SU-DHL-6 (cell line): Measurements from ENCODE around the gene TUBB3.

Experiments used
- H2AFZ ChIP-seq: fragments of 200-600 bp; sonication (generic); 2 replicates; pipeline ENCODE4 v1.6.1; 2014; ENCODE audit warnings: low read depth, mild to moderate bottlenecking, moderate library complexity, mixed read lengths, antibody characterized with exemption, low read length; ENCODE audit not compliant: severe bottlenecking
- H3F3A ChIP-seq: fragments of 200-600 bp; shearing (Covaris generic); 2 replicates; pipeline ENCODE4 v1.6.0; 2016; ENCODE audit warnings: antibody characterized with exemption, mild to moderate bottlenecking; ENCODE audit not compliant: insufficient read depth
- H3K27ac ChIP-seq: fragments of 200-600 bp; sonication (generic); 2 replicates; pipeline ENCODE4 v1.5.1; 2016; ENCODE audit warnings: low read depth, mild to moderate bottlenecking, low read length, moderate library complexity, mixed read lengths
- H3K27me3 ChIP-seq: fragments of 200-600 bp; sonication (generic), shearing (Covaris generic); 2 replicates; pipeline ENCODE4 v1.6.0; 2014; ENCODE audit warnings: mild to moderate bottlenecking, low read length
- H3K36me3 ChIP-seq: fragments of 200-600 bp; sonication (generic); 2 replicates; pipeline ENCODE4 v1.6.1; 2014; ENCODE audit warnings: mild to moderate bottlenecking, low read length, mixed read lengths
- H3K4me2 ChIP-seq: fragments of 300-600, 200-600 bp; shearing (Covaris generic), sonication (generic); 2 replicates; pipeline ENCODE4 v1.6.0; 2014; ENCODE audit warnings: low read length, low read depth, mild to moderate bottlenecking; ENCODE audit not compliant: poor library complexity, severe bottlenecking
- H3K4me3 ChIP-seq: fragments of 200-600 bp; sonication (generic); 2 replicates; pipeline ENCODE4 v1.5.1; 2014; ENCODE audit warnings: antibody characterized with exemption, low read length, mild to moderate bottlenecking, mixed read lengths; ENCODE audit not compliant: insufficient read depth, poor library complexity, severe bottlenecking
- H3K79me2 ChIP-seq: fragments of 200-600 bp; sonication (generic); 2 replicates; pipeline ENCODE4 v1.6.1; 2014; ENCODE audit warnings: mild to moderate bottlenecking, low read length, moderate library complexity; ENCODE audit not compliant: insufficient read depth
- H3K9ac ChIP-seq: fragments of 200-600 bp; sonication (generic); 2 replicates; pipeline ENCODE4 v1.7.0; 2014; ENCODE audit warnings: mild to moderate bottlenecking, low read length
- H3K9me2 ChIP-seq: fragments of 200-600 bp; sonication (generic); replicated peaks from 2 replicates; pipeline ENCODE4 v1.6.1; 2014; ENCODE audit warnings: low read length; ENCODE audit not compliant: insufficient read depth
- H3K9me3 ChIP-seq: fragments of 200-600 bp; sonication (generic); 2 replicates; pipeline ENCODE4 v1.6.1; 2014; ENCODE audit warnings: low read length, mixed read lengths; ENCODE audit not compliant: insufficient read depth
- H4K20me1 ChIP-seq: fragments of 200-600 bp; sonication (generic); 2 replicates; pipeline ENCODE4 v1.6.1; 2014; ENCODE audit warnings: low read depth, mild to moderate bottlenecking, antibody characterized with exemption, low read length, moderate library complexity, mixed read lengths
- EZH2phosphoT487 ChIP-seq: fragments of 200-600 bp; sonication (generic), shearing (Covaris generic); conservative IDR thresholded peaks from 2 replicates; pipeline ENCODE4 v1.6.1; 2018; ENCODE audit warnings: mild to moderate bottlenecking, antibody characterized with exemption, low read length, moderate library complexity, mixed read lengths
- TF ChIP-seq, protein P1 (sequence below): fragments of 200-600 bp; sonication (generic); IDR thresholded peaks from one replicate; pipeline ENCODE4 v1.5.1; 2017; ENCODE audit warnings: antibody characterized with exemption, mild to moderate bottlenecking, low read length, moderate library complexity; ENCODE audit not compliant: insufficient read depth, poor library complexity, severe bottlenecking

TUBB3 gene

DNA sequence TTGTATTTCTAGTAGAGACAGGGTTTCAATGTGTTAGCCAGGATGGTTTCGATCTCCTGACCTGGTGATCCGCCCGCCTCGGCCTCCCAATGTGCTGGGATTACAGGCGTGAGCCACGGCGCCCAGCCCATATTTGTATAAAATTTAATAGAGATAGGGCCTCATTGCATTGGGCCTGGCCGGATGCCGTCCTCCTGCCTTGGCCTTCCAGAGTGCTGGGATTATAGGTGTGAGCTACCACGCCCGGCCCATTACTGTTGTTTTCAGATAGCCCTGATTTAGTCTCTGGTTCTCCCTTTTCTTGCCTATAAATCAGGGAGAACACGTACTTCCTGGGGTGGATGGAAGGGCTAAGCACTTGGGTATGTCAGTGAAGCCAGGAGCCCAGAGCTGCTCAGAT, 28.9 kb downstream of the TUBB3 start:
- Histone ChIP-seq H3K9me3 (peaks cover 7% of the 10 kb centered on the region; the same call in 1 of the 2 replicates), H3K27me3 (no peaks in the 10 kb centered on the region; the same call in 1 of the 2 replicates), H3K9me2 (no peaks in the 10 kb centered on the region), H3K27ac (peak overlapping the region; percentile 86), H3K36me3 (no peaks in the 10 kb centered on the region), H3K79me2 (peaks cover 5% of the 10 kb centered on the region; the same call in 1 of the 2 replicates), H3K4me3 (no peak overlapping the region), H3K9ac (peak overlapping the region; percentile 36; the same call in 1 of the 2 replicates), H4K20me1 (no peaks in the 10 kb centered on the region), H3K4me2 (peak overlapping the region; percentile 46), H3F3A (peaks cover 35% of the 10 kb centered on the region), H2AFZ (no peak overlapping the region)
- TF ChIP-seq, protein P1, sequence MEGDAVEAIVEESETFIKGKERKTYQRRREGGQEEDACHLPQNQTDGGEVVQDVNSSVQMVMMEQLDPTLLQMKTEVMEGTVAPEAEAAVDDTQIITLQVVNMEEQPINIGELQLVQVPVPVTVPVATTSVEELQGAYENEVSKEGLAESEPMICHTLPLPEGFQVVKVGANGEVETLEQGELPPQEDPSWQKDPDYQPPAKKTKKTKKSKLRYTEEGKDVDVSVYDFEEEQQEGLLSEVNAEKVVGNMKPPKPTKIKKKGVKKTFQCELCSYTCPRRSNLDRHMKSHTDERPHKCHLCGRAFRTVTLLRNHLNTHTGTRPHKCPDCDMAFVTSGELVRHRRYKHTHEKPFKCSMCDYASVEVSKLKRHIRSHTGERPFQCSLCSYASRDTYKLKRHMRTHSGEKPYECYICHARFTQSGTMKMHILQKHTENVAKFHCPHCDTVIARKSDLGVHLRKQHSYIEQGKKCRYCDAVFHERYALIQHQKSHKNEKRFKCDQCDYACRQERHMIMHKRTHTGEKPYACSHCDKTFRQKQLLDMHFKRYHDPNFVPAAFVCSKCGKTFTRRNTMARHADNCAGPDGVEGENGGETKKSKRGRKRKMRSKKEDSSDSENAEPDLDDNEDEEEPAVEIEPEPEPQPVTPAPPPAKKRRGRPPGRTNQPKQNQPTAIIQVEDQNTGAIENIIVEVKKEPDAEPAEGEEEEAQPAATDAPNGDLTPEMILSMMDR = no peak
- TF ChIP-seq EZH2phosphoT487 = no peak

DNA sequence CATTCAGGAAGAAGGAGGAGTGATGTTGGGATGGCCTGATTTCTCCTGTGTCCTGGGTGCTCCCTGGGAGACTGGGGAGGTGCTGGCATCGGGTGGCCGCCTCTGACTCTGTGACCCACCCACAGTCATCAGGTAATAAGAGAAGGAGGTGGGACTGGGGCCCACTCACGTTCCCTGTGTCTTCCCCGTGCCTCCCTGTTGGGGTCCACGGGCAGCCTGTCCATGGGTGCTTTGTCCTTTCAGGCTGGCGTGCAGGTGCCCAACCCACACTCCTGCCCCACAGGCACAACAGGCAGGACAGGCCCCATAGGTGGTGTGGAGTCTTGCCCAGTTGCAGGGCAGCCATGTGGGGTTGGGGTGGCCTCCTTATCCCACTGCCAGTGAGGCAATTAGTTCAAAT, 29.4 kb downstream of the TUBB3 start:
- H4K20me1 ChIP-seq = no peaks in the 10 kb centered on the region
- peak overlapping the region; percentile 36; the same call in 1 of the 2 replicates for H3K9ac ChIP-seq
- TF ChIP-seq, protein P1 = no peak
- TF ChIP-seq EZH2phosphoT487 = no peak
- peaks cover 2% of the 10 kb centered on the region; the same call in 1 of the 2 replicates for H3K9me3 ChIP-seq
- H3K27ac ChIP-seq = peak overlapping the region; percentile 86
- H3K4me3 ChIP-seq = no peak overlapping the region
- no peak overlapping the region for H2AFZ ChIP-seq
- H3K36me3 ChIP-seq = no peaks in the 10 kb centered on the region
- peaks cover 5% of the 10 kb centered on the region; the same call in 1 of the 2 replicates for H3K79me2 ChIP-seq
- no peaks in the 10 kb centered on the region; the same call in 1 of the 2 replicates for H3K27me3 ChIP-seq
- no peaks in the 10 kb centered on the region for H3K9me2 ChIP-seq
- peaks cover 35% of the 10 kb centered on the region for H3F3A ChIP-seq
- H3K4me2 ChIP-seq = peak overlapping the region; percentile 46

DNA sequence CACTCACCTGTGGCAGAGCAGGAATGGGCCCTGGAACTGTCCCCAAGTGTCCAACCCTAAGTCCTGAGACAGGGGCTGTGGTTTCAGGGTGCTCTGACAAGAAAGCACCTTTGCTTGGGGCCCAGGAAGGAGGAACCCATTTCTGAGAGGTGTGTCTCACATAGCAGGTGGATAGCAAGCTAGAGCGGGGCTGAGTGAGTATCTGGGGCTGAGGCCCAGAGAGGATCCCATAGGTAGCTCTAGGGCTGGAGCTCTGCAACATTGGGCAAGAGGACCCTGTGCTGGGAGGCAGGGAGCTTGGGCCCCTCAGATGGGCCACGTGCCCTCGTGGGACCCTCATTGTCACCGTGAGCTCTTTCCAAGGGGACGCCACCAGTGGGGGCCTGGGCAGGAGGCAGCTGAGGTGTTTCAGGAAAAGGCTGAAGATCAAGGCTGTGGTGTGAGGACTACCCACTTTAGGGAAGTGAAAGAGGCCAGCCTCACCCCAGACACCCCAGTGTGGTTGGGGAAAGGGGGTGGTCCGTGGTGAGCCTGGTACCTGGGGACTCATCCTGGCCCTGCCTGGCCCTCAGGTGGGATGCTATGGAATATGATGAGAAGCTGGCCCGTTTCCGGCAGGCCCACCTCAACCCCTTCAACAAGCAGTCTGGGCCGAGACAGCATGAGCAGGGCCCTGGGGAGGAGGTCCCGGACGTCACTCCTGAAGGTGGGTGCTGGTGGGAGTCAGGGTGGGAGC, 30.7 kb downstream of the TUBB3 start:
- H3K4me3 ChIP-seq = peak overlapping the region; percentile 20
- peak overlapping the region; percentile 86 for H3K27ac ChIP-seq
- peak overlapping the region; percentile 36 for H3K9ac ChIP-seq
- no peak overlapping the region for H2AFZ ChIP-seq
- no peaks in the 10 kb centered on the region for H3K9me2 ChIP-seq
- peak overlapping the region; percentile 46 for H3K4me2 ChIP-seq
- TF ChIP-seq, protein P1 = no peak
- TF ChIP-seq EZH2phosphoT487 = no peak
- no peaks in the 10 kb centered on the region for H3K36me3 ChIP-seq
- peaks cover 5% of the 10 kb centered on the region; the same call in 1 of the 2 replicates for H3K79me2 ChIP-seq
- H3K9me3 ChIP-seq = no peaks in the 10 kb centered on the region
- H3K27me3 ChIP-seq = no peaks in the 10 kb centered on the region
- H4K20me1 ChIP-seq = no peaks in the 10 kb centered on the region
- H3F3A ChIP-seq = peaks cover 31% of the 10 kb centered on the region
